Measurements from ENCODE around the gene MSH3.

GRCh38 chr5:80864706-80865435 is 210.4 kb downstream of the MSH3 start:
- TF ChIP-seq POLR2AphosphoS5 (IDR thresholded peaks at IDR 0.05) (no peak), CTCF (IDR thresholded peaks at IDR 0.05) (no peak), POLR2A (IDR thresholded peaks at IDR 0.05) (no peak)

Measured in stomach (tissue), 4 donors.